Liver (tissue), 3 donors: ENCODE data around the gene SECTM1.

ENCODE experiments used
- FOXA1 ChIP-seq: IDR thresholded peaks from 2 replicates; pipeline ENCODE4 v1.6.1; 2016; ENCODE audit warnings: antibody characterized with exemption
- JUND ChIP-seq, 2 donors: IDR thresholded peaks; 2 replicates each; pipeline ENCODE4 v1.6.1; 2016; ENCODE audit warnings: antibody characterized with exemption in 2 of 2
- SP1 ChIP-seq: IDR thresholded peaks from 2 replicates; pipeline ENCODE4 v1.6.1; 2018; ENCODE audit warnings: antibody characterized with exemption, mild to moderate bottlenecking
- TAF1 ChIP-seq: conservative IDR thresholded peaks from 2 replicates; pipeline ENCODE4 v1.6.1; 2016; ENCODE audit warnings: antibody characterized with exemption, mild to moderate bottlenecking
- TF ChIP-seq, protein P1 (sequence below): fragments of 150-350 bp; IDR thresholded peaks from 2 replicates; pipeline ENCODE4 v1.5.1; 2017; ENCODE audit warnings: improper control_type of control experiment, low read depth, low read length; ENCODE audit not compliant: missing input control
- TF ChIP-seq, protein P2 (sequence below): IDR thresholded peaks from 2 replicates; pipeline ENCODE4 v1.6.1; 2016; ENCODE audit warnings: antibody characterized with exemption, mild to moderate bottlenecking
- donor health status: healthy.
- donor health status: healthy.

DNA sequence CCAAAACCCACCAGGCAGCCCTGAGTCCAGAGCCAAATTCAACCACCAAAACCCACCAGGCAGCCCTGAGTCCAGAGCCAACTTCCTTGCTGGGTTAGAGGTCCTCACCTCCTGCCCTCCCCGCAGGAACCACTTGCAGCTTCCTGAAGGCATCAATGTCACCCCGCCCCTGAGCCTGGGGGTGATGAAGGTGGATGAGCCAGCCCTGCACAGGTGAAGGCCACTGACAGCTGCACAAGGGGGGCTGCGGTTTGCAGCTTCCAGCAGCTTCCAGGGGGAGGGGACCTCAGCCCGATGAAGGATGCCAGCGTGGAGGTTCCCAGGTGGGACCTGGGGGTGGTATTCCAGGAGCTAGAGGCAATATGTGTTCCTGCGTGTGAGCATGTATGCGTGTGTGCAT is 52.5 kb downstream of the SECTM1 start:
- TF ChIP-seq, protein P1, sequence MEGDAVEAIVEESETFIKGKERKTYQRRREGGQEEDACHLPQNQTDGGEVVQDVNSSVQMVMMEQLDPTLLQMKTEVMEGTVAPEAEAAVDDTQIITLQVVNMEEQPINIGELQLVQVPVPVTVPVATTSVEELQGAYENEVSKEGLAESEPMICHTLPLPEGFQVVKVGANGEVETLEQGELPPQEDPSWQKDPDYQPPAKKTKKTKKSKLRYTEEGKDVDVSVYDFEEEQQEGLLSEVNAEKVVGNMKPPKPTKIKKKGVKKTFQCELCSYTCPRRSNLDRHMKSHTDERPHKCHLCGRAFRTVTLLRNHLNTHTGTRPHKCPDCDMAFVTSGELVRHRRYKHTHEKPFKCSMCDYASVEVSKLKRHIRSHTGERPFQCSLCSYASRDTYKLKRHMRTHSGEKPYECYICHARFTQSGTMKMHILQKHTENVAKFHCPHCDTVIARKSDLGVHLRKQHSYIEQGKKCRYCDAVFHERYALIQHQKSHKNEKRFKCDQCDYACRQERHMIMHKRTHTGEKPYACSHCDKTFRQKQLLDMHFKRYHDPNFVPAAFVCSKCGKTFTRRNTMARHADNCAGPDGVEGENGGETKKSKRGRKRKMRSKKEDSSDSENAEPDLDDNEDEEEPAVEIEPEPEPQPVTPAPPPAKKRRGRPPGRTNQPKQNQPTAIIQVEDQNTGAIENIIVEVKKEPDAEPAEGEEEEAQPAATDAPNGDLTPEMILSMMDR = no peak
- no peak for TF ChIP-seq SP1
- TF ChIP-seq, protein P2, sequence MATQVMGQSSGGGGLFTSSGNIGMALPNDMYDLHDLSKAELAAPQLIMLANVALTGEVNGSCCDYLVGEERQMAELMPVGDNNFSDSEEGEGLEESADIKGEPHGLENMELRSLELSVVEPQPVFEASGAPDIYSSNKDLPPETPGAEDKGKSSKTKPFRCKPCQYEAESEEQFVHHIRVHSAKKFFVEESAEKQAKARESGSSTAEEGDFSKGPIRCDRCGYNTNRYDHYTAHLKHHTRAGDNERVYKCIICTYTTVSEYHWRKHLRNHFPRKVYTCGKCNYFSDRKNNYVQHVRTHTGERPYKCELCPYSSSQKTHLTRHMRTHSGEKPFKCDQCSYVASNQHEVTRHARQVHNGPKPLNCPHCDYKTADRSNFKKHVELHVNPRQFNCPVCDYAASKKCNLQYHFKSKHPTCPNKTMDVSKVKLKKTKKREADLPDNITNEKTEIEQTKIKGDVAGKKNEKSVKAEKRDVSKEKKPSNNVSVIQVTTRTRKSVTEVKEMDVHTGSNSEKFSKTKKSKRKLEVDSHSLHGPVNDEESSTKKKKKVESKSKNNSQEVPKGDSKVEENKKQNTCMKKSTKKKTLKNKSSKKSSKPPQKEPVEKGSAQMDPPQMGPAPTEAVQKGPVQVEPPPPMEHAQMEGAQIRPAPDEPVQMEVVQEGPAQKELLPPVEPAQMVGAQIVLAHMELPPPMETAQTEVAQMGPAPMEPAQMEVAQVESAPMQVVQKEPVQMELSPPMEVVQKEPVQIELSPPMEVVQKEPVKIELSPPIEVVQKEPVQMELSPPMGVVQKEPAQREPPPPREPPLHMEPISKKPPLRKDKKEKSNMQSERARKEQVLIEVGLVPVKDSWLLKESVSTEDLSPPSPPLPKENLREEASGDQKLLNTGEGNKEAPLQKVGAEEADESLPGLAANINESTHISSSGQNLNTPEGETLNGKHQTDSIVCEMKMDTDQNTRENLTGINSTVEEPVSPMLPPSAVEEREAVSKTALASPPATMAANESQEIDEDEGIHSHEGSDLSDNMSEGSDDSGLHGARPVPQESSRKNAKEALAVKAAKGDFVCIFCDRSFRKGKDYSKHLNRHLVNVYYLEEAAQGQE = no peak
- no peak for TF ChIP-seq TAF1
- TF ChIP-seq FOXA1 = no peak
- TF ChIP-seq JUND (IDR thresholded peaks at IDR 0.05) = no peak
